Astrocyte of the cerebellum (primary cell): ENCODE measurements around the gene OTUD6A.

Experiments
- DNase-seq: peaks from one replicate; pipeline ENCODE4 v3.0.0-alpha.2; 2011; ENCODE audit warnings: low read depth
- H3K4me3 ChIP-seq: 2 replicates; pipeline ENCODE4 v1.5.1; 2011; ENCODE audit warnings: mild to moderate bottlenecking, low read depth, low read length, moderate library complexity
- in situ Hi-C: cut with HindIII; loops from 2 replicates; pipeline ENCODE4 v1.10.0; 2017; ENCODE audit warnings: low sequenced_read_pairs
- TF ChIP-seq, protein P1 (sequence below): IDR thresholded peaks from 2 replicates; pipeline ENCODE4 v1.5.1; 2012; ENCODE audit warnings: low read length, low read depth, moderate library complexity, mild to moderate bottlenecking; ENCODE audit errors: missing control alignments

OTUD6A gene

DNA sequence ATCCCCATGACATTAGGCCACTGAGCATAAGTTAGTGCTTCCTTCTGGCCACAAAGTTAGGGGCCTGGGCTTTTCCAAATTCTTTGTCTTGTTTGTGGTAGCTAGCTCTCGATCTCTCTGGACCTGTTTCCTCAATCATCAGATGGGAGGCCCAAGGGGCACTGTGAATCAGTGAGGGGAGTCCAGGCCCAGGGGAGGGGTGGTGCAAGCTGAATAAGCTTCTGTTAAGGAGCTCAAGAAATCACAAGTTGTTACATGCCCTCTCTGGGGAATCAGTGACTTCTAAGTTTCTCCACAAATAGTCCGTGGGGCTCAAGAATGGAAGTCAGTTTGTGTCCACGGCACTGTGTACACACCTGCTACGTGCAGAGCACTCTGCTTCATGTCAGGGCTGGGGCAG lies 27.6 kb upstream of the OTUD6A start:
- no peak for DNase-seq
- in situ Hi-C loops = no loop called here
- no peak overlapping the region for H3K4me3 ChIP-seq
- TF ChIP-seq, protein P1, sequence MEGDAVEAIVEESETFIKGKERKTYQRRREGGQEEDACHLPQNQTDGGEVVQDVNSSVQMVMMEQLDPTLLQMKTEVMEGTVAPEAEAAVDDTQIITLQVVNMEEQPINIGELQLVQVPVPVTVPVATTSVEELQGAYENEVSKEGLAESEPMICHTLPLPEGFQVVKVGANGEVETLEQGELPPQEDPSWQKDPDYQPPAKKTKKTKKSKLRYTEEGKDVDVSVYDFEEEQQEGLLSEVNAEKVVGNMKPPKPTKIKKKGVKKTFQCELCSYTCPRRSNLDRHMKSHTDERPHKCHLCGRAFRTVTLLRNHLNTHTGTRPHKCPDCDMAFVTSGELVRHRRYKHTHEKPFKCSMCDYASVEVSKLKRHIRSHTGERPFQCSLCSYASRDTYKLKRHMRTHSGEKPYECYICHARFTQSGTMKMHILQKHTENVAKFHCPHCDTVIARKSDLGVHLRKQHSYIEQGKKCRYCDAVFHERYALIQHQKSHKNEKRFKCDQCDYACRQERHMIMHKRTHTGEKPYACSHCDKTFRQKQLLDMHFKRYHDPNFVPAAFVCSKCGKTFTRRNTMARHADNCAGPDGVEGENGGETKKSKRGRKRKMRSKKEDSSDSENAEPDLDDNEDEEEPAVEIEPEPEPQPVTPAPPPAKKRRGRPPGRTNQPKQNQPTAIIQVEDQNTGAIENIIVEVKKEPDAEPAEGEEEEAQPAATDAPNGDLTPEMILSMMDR = no peak

- H3K4me3 ChIP-seq = no peak overlapping the region
- TF ChIP-seq, protein P1 = no peak
- in situ Hi-C loops = no loop called here
- no peak for DNase-seq
Measured at GRCh38 chrX:70038515-70038914, 23.7 kb upstream of the OTUD6A start.

GRCh38 chrX:70038951-70039350 lies 23.3 kb upstream of the OTUD6A start:
- in situ Hi-C loops = no loop called here
- no peak for DNase-seq
- TF ChIP-seq, protein P1 = no peak
- no peak overlapping the region for H3K4me3 ChIP-seq

DNA sequence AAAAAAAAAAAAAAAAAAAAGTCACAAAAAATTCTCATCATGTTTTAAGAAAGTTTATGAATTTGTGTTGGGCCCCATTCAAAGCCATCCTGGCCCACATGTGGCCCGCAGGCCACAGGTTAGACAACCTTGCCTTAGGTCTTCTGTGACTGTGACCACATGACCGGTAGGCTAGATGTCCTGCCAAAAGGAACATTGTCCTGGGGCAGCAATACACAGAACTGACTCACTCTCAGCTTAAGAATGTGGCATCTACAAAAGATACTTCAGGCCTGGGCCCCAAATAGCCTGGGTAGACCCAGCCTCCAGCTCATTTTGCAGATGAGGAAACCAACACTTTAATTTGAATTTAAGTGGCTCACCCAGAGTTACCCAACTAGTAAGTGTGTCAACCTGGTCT lies 22.5 kb upstream of the OTUD6A start:
- no peak for DNase-seq
- in situ Hi-C loops = no loop called here
- TF ChIP-seq, protein P1 = no peak
- no peak overlapping the region for H3K4me3 ChIP-seq

DNA sequence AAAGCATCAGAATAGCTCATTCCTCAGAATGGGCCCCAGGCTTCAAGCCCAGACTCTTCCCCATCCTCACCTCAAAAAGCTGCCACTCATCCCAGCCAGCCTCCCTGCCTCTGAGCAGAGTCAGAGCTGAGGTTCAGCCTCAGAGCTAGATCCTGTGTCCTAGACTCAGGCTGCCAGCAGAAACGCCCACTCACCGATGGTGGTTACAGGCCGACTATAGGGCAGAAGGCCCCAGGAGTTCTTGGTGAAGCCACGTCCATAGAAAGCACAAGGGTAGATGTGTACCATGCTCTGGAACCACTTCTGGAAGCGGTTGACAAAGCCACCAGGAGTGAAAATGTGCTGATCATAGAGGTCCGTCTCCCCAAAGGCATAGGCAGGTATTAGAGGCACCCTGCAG lies 20.3 kb upstream of the OTUD6A start:
- TF ChIP-seq, protein P1 = no peak

DNA sequence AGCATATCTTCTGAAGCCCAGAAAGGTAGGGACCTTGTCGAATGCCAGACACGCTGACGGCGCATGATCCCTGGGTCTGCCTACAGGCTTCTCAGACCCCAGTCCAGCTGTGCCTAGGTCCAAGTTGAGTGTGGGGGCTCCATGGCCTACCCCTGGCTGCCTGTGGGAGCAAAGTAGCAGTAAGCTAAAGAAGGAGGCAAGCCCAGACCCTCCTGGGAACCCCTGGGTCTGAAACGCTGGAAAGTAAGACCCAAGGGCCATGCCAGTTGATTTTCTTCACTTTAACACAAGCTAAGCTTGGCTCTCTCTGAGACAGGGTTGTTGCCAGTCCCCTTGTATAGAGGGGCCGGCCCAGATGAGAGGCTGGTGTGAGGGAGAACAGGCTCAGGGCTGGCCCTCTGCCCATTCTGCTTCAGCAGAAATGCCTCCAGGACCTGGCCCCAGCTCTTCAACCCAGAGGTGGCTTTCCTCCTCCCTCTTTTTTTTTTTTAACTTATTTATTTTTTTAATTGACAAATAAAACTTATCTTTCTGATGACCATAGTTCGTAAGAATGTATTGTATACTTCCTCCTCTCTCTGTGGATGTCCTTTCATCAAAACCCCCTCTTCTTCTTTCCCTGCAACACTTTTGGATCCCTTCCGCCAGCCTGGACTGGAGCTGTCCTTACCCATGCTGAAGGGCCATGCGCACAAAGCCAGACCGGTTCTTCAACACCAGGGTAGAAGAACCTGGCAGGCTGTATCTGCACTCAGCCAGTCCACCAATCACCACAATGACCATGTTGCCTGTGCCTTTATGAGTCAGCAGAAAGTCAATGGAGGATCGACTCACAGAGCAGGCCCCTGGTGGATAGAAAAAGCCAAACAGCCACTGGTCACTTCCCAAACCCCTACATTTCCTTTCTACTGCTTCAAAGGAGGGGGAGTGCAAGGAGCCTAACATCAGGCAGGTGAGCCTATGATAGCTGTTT lies 19.6 kb upstream of the OTUD6A start:
- TF ChIP-seq, protein P1 = no peak
- no peak for DNase-seq
- no peak overlapping the region for H3K4me3 ChIP-seq
- in situ Hi-C loops = no loop called here

More for the DNA sequence above, 20.3 kb upstream of the OTUD6A start:
- no peak for DNase-seq
- in situ Hi-C loops = no loop called here
- H3K4me3 ChIP-seq = no peak overlapping the region
